Hepatocyte (in vitro differentiated cells): ENCODE measurements around the gene SNAP23.

Experiments
- CTCF ChIP-seq: fragments of 200-600 bp; sonication (generic); IDR thresholded peaks from 2 replicates; pipeline ENCODE4 v1.5.1; 2016; ENCODE audit warnings: antibody characterized with exemption, mild to moderate bottlenecking; ENCODE audit not compliant: poor library complexity
- EZH2 ChIP-seq: fragments of 200-600 bp; sonication (generic); IDR thresholded peaks from 2 replicates; pipeline ENCODE4 v1.6.1; 2016; ENCODE audit warnings: antibody characterized with exemption, mild to moderate bottlenecking, borderline replicate concordance

GRCh38 chr15:42523331-42523730 lies 27.9 kb downstream of the SNAP23 start:
- TF ChIP-seq EZH2 (no peak), CTCF (no peak)
